OCI-LY3 (cell line): ENCODE measurements around the gene SOX8.

Experiments used
- H2AFZ ChIP-seq: fragments of 200-600, 300-600 bp; shearing (Covaris generic); 2 replicates; pipeline ENCODE4 v1.6.0; 2014; ENCODE audit warnings: antibody characterized with exemption, low read depth, low read length
- H3K27ac ChIP-seq: fragments of 200-600, 300-600 bp; sonication (generic); 2 replicates; pipeline ENCODE4 v1.5.1; 2014; ENCODE audit warnings: mild to moderate bottlenecking, low read length, moderate library complexity, mixed read lengths
- H3K27me3 ChIP-seq: fragments of 200-600, 300-600 bp; sonication (generic); 2 replicates; pipeline ENCODE4 v1.6.1; 2014; ENCODE audit warnings: low read depth, low read length, mixed read lengths
- H3K36me3 ChIP-seq: fragments of 200-600, 300-600 bp; sonication (generic); replicated peaks from 2 replicates; pipeline ENCODE3; 2014; ENCODE audit warnings: low read depth, low read length, mixed read lengths
- H3K4me1 ChIP-seq: fragments of 300-600, 200-600 bp; sonication (generic); 2 replicates; pipeline ENCODE4 v1.6.1; 2014; ENCODE audit warnings: low read length, mixed read lengths
- H3K4me2 ChIP-seq: fragments of 200-600, 300-600 bp; sonication (generic); 2 replicates; pipeline ENCODE4 v1.6.1; 2014; ENCODE audit warnings: low read length, mixed read lengths
- H3K4me3 ChIP-seq: fragments of 300-600, 200-600 bp; sonication (generic); 2 replicates; pipeline ENCODE4 v1.5.1; 2014; ENCODE audit warnings: antibody characterized with exemption, mild to moderate bottlenecking, low read length, moderate library complexity
- H3K79me2 ChIP-seq: fragments of 300-600, 200-600 bp; shearing (Covaris generic); 2 replicates; pipeline ENCODE4 v1.6.1; 2014; ENCODE audit warnings: mild to moderate bottlenecking, low read length, mixed read lengths
- H3K9ac ChIP-seq: fragments of 300-600, 200-600 bp; shearing (Covaris generic); 2 replicates; pipeline ENCODE4 v1.6.0; 2014; ENCODE audit warnings: mild to moderate bottlenecking, low read length, moderate library complexity
- H3K9me3 ChIP-seq: fragments of 200-600, 300-600 bp; shearing (Covaris generic); 2 replicates; pipeline ENCODE4 v1.6.1; 2014; ENCODE audit warnings: low read length, mixed read lengths; ENCODE audit not compliant: insufficient read depth
- H4K20me1 ChIP-seq: fragments of 200-600, 300-600 bp; sonication (generic); 2 replicates; pipeline ENCODE4 v1.6.1; 2016; ENCODE audit warnings: low read length, mixed read lengths; ENCODE audit not compliant: insufficient read depth
- EZH2phosphoT487 ChIP-seq: fragments of 200-600 bp; shearing (Covaris generic); IDR thresholded peaks from 2 replicates; pipeline ENCODE4 v1.6.1; 2018; ENCODE audit warnings: antibody characterized with exemption, mixed run types, low read depth
- TF ChIP-seq, protein P1 (sequence below): fragments of 200-600, 300-600 bp; sonication (generic); IDR thresholded peaks from 2 replicates; pipeline ENCODE4 v1.5.1; 2014; ENCODE audit warnings: antibody characterized with exemption, low read length, low read depth

The SOX8 gene

DNA sequence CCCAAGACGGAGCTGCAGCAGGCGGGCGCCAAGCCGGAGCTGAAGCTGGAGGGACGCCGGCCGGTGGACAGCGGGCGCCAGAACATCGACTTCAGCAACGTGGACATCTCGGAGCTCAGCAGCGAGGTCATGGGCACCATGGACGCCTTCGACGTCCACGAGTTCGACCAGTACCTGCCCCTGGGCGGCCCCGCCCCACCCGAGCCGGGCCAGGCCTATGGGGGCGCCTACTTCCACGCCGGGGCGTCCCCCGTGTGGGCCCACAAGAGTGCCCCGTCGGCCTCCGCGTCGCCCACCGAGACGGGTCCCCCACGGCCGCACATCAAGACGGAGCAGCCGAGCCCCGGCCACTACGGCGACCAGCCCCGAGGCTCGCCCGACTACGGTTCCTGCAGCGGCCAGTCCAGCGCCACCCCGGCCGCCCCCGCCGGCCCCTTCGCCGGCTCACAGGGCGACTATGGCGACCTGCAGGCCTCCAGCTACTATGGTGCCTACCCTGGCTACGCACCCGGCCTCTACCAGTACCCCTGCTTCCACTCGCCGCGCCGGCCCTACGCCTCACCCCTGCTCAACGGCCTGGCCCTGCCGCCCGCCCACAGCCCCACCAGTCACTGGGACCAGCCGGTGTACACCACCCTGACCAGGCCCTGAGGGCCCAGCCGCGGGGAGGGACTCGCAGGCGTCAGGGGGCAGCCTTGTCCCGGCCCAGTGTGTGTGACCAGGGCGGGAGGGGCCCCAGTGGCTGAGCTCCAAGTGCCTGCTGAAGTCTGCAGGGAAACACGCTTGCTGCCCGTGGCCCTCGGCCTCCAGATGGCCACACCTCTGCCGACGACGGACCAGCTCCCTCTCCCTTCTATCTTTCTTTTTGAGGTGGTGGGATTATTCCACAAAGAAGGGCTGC is 3.4 kb downstream of the SOX8 start:
- Histone ChIP-seq H3K27ac (no peak overlapping the region), H2AFZ (no peak overlapping the region), H3K4me1 (no peaks in the 10 kb centered on the region), H4K20me1 (no peaks in the 10 kb centered on the region), H3K79me2 (no peaks in the 10 kb centered on the region), H3K4me3 (no peak overlapping the region), H3K4me2 (no peak overlapping the region), H3K27me3 (no peaks in the 10 kb centered on the region), H3K36me3 (no peaks in the 10 kb centered on the region), H3K9ac (no peak overlapping the region), H3K9me3 (no peaks in the 10 kb centered on the region)
- TF ChIP-seq EZH2phosphoT487, result no peak
- TF ChIP-seq, protein P1, sequence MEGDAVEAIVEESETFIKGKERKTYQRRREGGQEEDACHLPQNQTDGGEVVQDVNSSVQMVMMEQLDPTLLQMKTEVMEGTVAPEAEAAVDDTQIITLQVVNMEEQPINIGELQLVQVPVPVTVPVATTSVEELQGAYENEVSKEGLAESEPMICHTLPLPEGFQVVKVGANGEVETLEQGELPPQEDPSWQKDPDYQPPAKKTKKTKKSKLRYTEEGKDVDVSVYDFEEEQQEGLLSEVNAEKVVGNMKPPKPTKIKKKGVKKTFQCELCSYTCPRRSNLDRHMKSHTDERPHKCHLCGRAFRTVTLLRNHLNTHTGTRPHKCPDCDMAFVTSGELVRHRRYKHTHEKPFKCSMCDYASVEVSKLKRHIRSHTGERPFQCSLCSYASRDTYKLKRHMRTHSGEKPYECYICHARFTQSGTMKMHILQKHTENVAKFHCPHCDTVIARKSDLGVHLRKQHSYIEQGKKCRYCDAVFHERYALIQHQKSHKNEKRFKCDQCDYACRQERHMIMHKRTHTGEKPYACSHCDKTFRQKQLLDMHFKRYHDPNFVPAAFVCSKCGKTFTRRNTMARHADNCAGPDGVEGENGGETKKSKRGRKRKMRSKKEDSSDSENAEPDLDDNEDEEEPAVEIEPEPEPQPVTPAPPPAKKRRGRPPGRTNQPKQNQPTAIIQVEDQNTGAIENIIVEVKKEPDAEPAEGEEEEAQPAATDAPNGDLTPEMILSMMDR, result no peak

DNA sequence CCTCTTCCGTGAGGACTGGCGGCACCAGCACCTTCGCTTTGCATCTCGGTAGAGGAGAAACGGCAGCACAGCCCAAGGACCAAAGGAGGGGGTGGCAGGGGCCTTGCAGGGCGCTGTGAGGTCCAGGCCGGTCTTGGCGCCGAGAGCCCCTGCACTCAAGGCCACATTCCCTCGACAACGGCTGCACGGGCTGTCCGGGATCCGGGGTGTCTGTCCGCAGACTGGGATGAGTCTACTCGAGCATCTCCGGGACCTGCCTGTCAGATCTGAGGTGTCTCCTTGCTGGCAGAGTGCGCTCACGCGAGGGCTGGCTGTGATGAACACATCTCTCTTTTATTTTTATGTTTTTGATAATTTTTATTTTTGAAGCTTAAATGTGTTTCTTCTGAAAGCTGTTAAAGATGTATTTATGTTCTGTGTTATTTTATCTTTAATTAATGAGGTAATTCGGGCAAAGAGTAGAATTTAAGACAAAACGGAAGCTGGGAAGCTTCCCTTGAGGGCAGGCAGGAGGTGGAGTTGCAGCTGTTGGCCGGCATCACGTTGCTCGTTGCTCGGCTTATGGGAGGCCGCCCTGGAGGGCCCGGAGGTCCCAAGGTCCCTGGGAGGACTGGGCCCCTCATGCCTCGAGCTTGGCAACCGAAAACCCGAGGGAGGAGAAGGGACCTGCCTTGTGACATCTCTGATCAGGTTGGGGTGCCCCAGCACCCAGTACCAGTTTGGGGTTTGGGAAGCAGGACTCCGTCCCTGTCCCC is 4.3 kb downstream of the SOX8 start:
- Histone ChIP-seq H3K4me3 (no peak overlapping the region), H3K79me2 (no peaks in the 10 kb centered on the region), H4K20me1 (no peaks in the 10 kb centered on the region), H3K36me3 (no peaks in the 10 kb centered on the region), H3K9me3 (no peaks in the 10 kb centered on the region), H3K27me3 (no peaks in the 10 kb centered on the region), H3K27ac (no peak overlapping the region), H3K9ac (no peak overlapping the region), H3K4me1 (no peaks in the 10 kb centered on the region), H3K4me2 (no peak overlapping the region), H2AFZ (no peak overlapping the region)
- TF ChIP-seq EZH2phosphoT487, result no peak
- TF ChIP-seq, protein P1, result no peak

DNA sequence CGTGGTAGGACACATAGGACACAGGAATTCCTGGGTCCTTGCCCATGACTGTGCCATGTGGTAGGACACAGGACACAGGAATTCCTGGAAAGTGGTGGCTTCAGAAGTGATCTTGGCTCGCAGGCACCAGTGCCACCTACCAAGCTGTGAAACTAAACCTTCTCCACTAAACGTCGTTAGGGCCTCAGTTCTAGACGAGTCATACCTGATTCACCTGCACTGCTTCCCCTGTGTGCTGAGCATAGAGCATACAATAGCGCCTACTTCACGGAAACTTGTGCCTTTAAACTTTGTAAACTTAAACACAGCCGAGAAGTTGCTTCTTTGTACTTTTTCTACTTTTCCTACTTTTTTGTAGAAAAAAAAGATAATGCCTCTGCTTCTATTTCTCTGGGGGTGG is 4.8 kb downstream of the SOX8 start:
- no peak overlapping the region for H3K4me2 ChIP-seq
- H3K9me3 ChIP-seq, result no peaks in the 10 kb centered on the region
- no peak overlapping the region for H3K27ac ChIP-seq
- H3K4me3 ChIP-seq, result no peak overlapping the region
- H2AFZ ChIP-seq, result no peak overlapping the region
- H3K36me3 ChIP-seq, result no peaks in the 10 kb centered on the region
- no peaks in the 10 kb centered on the region for H3K79me2 ChIP-seq
- no peaks in the 10 kb centered on the region for H3K4me1 ChIP-seq
- TF ChIP-seq EZH2phosphoT487, result no peak
- TF ChIP-seq, protein P1, result no peak
- no peak overlapping the region for H3K9ac ChIP-seq
- H3K27me3 ChIP-seq, result no peaks in the 10 kb centered on the region
- no peaks in the 10 kb centered on the region for H4K20me1 ChIP-seq

DNA sequence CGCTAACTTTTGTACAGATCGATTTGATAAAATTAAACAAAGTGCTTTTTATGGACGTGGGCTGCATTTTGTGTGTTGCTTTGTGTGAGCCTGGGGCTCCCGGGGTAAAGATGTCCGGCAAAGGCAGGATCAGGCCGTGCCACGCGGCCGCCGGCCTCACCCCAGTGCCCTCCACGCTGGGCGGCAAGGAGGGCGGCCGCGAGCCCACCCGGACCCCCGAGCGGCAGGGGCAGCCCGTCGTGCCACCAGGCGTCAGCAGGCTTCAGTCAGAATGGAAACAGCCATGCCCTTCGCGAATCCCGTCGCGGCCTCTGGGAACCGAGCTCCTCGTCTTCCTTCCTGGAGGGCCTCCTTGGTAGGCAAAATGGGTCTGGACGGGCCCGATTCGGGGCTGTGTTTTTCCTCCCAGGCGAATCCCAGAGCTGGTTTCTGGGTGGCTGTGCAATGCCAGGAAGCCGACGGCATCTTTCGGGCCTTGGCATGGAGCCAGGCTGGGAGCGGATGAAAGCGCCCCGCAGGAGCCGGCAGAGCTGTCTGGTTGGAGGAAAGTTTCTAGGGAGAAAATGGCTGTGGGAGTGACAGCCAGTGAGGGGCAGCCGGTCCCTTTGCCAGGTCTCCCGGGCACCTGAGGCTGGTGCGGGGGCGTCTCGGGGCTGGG is 5.5 kb downstream of the SOX8 start:
- Histone ChIP-seq H3K9ac (no peak overlapping the region), H3K79me2 (no peaks in the 10 kb centered on the region), H3K27me3 (no peaks in the 10 kb centered on the region), H4K20me1 (no peaks in the 10 kb centered on the region), H3K4me1 (no peaks in the 10 kb centered on the region), H2AFZ (no peak overlapping the region), H3K4me2 (no peak overlapping the region), H3K36me3 (no peaks in the 10 kb centered on the region), H3K27ac (no peak overlapping the region), H3K9me3 (no peaks in the 10 kb centered on the region), H3K4me3 (no peak overlapping the region)
- TF ChIP-seq, protein P1, result no peak
